ENCODE results near the gene MOB3B.

- TF ChIP-seq GABPA (IDR thresholded peaks at IDR 0.05; ENCODE audit: low read depth) (no peak), CTCF (IDR thresholded peaks at IDR 0.05) (no peak), PBX3 (IDR thresholded peaks at IDR 0.05) (no peak), CHD2 (IDR thresholded peaks at IDR 0.05; ENCODE audit: low read length, partially characterized antibody) (no peak), USF2 (IDR thresholded peaks at IDR 0.05; ENCODE audit: borderline replicate concordance, low read depth, low read length) (no peak), TAF1 (IDR thresholded peaks at IDR 0.05; ENCODE audit: borderline replicate concordance, low read depth, low read length) (no peak), SMC3 (IDR thresholded peaks at IDR 0.05; ENCODE audit: low read depth, low read length) (no peak), ELF1 (IDR thresholded peaks at IDR 0.05) (no peak), EZH2phosphoT487 (IDR thresholded peaks at IDR 0.05; ENCODE audit: borderline replicate concordance, low read depth) (no peak), REST (IDR thresholded peaks at IDR 0.05; ENCODE audit: low read depth, low read length) (no peak), POLR2AphosphoS5 (IDR thresholded peaks at IDR 0.05; ENCODE audit: low read depth, low read length) (no peak), YY1 (IDR thresholded peaks at IDR 0.05; ENCODE audit: low read depth) (no peak), GATA2 (CRISPR knock-in tag; IDR thresholded peaks at IDR 0.05) (no peak)
- TF ChIP-seq, protein P1, sequence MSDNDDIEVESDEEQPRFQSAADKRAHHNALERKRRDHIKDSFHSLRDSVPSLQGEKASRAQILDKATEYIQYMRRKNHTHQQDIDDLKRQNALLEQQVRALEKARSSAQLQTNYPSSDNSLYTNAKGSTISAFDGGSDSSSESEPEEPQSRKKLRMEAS (IDR thresholded peaks at IDR 0.05; ENCODE audit: low read depth), result no peak
These were observed 61.6 kb downstream of the MOB3B start for GRCh38 chr9:27468000-27468399.
